Skeletal muscle tissue (tissue), 4 donors: Measurements from ENCODE around the gene PBX3. TPM values are rescaled to one million over a fixed set of nuclear protein-coding genes. Genes with fewer than 3 reads are reported as not detected.

Experiments
- H3K27ac ChIP-seq: one replicate; pipeline ENCODE4 v1.7.0; 2013; ENCODE audit warnings: mild to moderate bottlenecking, low read depth, low read length, inconsistent platforms
- H3K27me3 ChIP-seq, 3 donors: one replicate each; pipeline ENCODE4 v1.7.0; 2013; ENCODE audit warnings: low read length in 3 of 3; ENCODE audit not compliant: control insufficient read depth in 3 of 3, insufficient read depth in 3 of 3
- H3K36me3 ChIP-seq, 3 donors: one replicate each; pipeline ENCODE4 v1.7.0; 2013; ENCODE audit warnings: low read length in 3 of 3; ENCODE audit not compliant: control insufficient read depth in 3 of 3, insufficient read depth in 3 of 3
- H3K4me1 ChIP-seq, 3 donors: one replicate each; pipeline ENCODE4 v1.7.0; 2013; ENCODE audit warnings: low read length in 3 of 3, mild to moderate bottlenecking in 3 of 3; ENCODE audit not compliant: control insufficient read depth in 3 of 3, insufficient read depth in 3 of 3
- H3K4me3 ChIP-seq, 3 donors: one replicate each; pipeline ENCODE4 v1.7.0; 2013; ENCODE audit warnings: low read length in 3 of 3
- H3K9ac ChIP-seq, 3 donors: one replicate each; pipeline ENCODE4 v1.7.0; 2013; ENCODE audit warnings: low read length in 3 of 3, mild to moderate bottlenecking in 3 of 3, moderate library complexity in 2 of 3, low read depth in 1 of 3
- H3K9me3 ChIP-seq, 3 donors: one replicate each; pipeline ENCODE4 v1.7.0; 2013; ENCODE audit warnings: low read length in 3 of 3; ENCODE audit not compliant: control insufficient read depth in 3 of 3
- total RNA-seq: library from RNA; depleted of rRNA; stranded (reverse); fragments of >200 nt; gene quantifications from one replicate; pipeline ENCODE4 v1.2.3, GENCODE V29; 2014
- donor health status: Osteomylitis.

Gene PBX3
- total RNA-seq, 1 donor from 2014 or later, result 14.1 TPM

- Histone ChIP-seq H3K9ac (no peak overlapping the region), H3K9me3 (no peaks in the 10 kb centered on the region), H3K36me3 (peaks cover 0 to 7% (median 2%) of the 10 kb centered on the region in 3 donors), H3K27ac (no peak overlapping the region), H3K4me3 (no peak overlapping the region), H3K4me1 (no peaks in the 10 kb centered on the region), H3K27me3 (no peaks in the 10 kb centered on the region)
Measured at GRCh38 chr9:125960626-125961025, 213.5 kb downstream of the PBX3 start.

GRCh38 chr9:125961072-125961471 lies 213.9 kb downstream of the PBX3 start:
- Histone ChIP-seq H3K27me3 (no peaks in the 10 kb centered on the region), H3K27ac (no peak overlapping the region), H3K4me3 (no peak overlapping the region), H3K36me3 (peaks cover 0 to 7% (median 2%) of the 10 kb centered on the region in 3 donors), H3K9me3 (no peaks in the 10 kb centered on the region), H3K4me1 (no peaks in the 10 kb centered on the region), H3K9ac (no peak overlapping the region)

- Histone ChIP-seq H3K27me3 (no peaks in the 10 kb centered on the region), H3K36me3 (peaks cover 0 to 7% (median 2%) of the 10 kb centered on the region in 3 donors), H3K9me3 (no peaks in the 10 kb centered on the region), H3K4me3 (no peak overlapping the region), H3K9ac (no peak overlapping the region), H3K27ac (no peak overlapping the region), H3K4me1 (no peaks in the 10 kb centered on the region)
Measured at GRCh38 chr9:125963932-125964331, 216.8 kb downstream of the PBX3 start.

- Histone ChIP-seq H3K36me3 (peaks cover 0 to 7% (median 2%) of the 10 kb centered on the region in 3 donors), H3K9me3 (no peaks in the 10 kb centered on the region), H3K27ac (no peak overlapping the region), H3K27me3 (no peaks in the 10 kb centered on the region), H3K4me1 (no peaks in the 10 kb centered on the region), H3K9ac (no peak overlapping the region), H3K4me3 (no peak overlapping the region)
Measured at GRCh38 chr9:125964702-125965225, 217.6 kb downstream of the PBX3 start.

- Histone ChIP-seq H3K27me3 (no peaks in the 10 kb centered on the region), H3K4me3 (no peak overlapping the region), H3K36me3 (peaks cover 0 to 7% (median 2%) of the 10 kb centered on the region in 3 donors), H3K9me3 (no peaks in the 10 kb centered on the region), H3K27ac (no peak overlapping the region), H3K9ac (no peak overlapping the region), H3K4me1 (no peaks in the 10 kb centered on the region)
Measured at GRCh38 chr9:125965477-125965876, 218.3 kb downstream of the PBX3 start.

GRCh38 chr9:125966466-125966865 lies 219.3 kb downstream of the PBX3 start:
- no peaks in the 10 kb centered on the region for H3K27me3 ChIP-seq
- H3K9ac ChIP-seq, result no peak overlapping the region
- no peak overlapping the region for H3K27ac ChIP-seq
- H3K36me3 ChIP-seq, result peaks cover 0 to 7% (median 2%) of the 10 kb centered on the region in 3 donors
- no peaks in the 10 kb centered on the region for H3K9me3 ChIP-seq
- no peak overlapping the region for H3K4me3 ChIP-seq
- no peaks in the 10 kb centered on the region for H3K4me1 ChIP-seq

GRCh38 chr9:125966959-125967711 lies 220.0 kb downstream of the PBX3 start:
- Histone ChIP-seq H3K27me3 (no peaks in the 10 kb centered on the region), H3K9ac (no peak overlapping the region), H3K36me3 (peaks cover 0 to 7% (median 2%) of the 10 kb centered on the region in 3 donors), H3K27ac (no peak overlapping the region), H3K9me3 (no peaks in the 10 kb centered on the region), H3K4me3 (no peak overlapping the region), H3K4me1 (no peaks in the 10 kb centered on the region)

GRCh38 chr9:125968714-125969374 lies 221.7 kb downstream of the PBX3 start:
- H3K27ac ChIP-seq, result no peak overlapping the region
- H3K36me3 ChIP-seq, result peaks cover 0 to 4% (median 2%) of the 10 kb centered on the region in 3 donors
- no peaks in the 10 kb centered on the region for H3K27me3 ChIP-seq
- no peak overlapping the region for H3K9ac ChIP-seq
- no peaks in the 10 kb centered on the region for H3K4me1 ChIP-seq
- H3K4me3 ChIP-seq, result no peak overlapping the region
- H3K9me3 ChIP-seq, result no peaks in the 10 kb centered on the region

- H3K36me3 ChIP-seq, result peaks cover 0 to 4% (median 2%) of the 10 kb centered on the region in 3 donors
- H3K4me1 ChIP-seq, result no peaks in the 10 kb centered on the region
- no peak overlapping the region for H3K4me3 ChIP-seq
- H3K9me3 ChIP-seq, result no peaks in the 10 kb centered on the region
- no peaks in the 10 kb centered on the region for H3K27me3 ChIP-seq
- no peak overlapping the region for H3K27ac ChIP-seq
- no peak overlapping the region for H3K9ac ChIP-seq
Measured at GRCh38 chr9:125969462-125969861, 222.3 kb downstream of the PBX3 start.

- no peak overlapping the region for H3K27ac ChIP-seq
- no peaks in the 10 kb centered on the region for H3K9me3 ChIP-seq
- no peak overlapping the region for H3K4me3 ChIP-seq
- peaks cover 0 to 2% (median 2%) of the 10 kb centered on the region in 3 donors for H3K36me3 ChIP-seq
- no peaks in the 10 kb centered on the region for H3K4me1 ChIP-seq
- H3K9ac ChIP-seq, result no peak overlapping the region
- H3K27me3 ChIP-seq, result no peaks in the 10 kb centered on the region
Measured at GRCh38 chr9:125969868-125970267, 222.7 kb downstream of the PBX3 start.
